Liver (tissue), 3 donors: ENCODE results near the gene MAP7D1.
"Not testable (repeated sequence)": the region's sequence is repeated elsewhere in the genome, so short reads cannot be mapped to it uniquely, and the experiment has no call there.

Source experiments
- EGR1 ChIP-seq, 2 donors: IDR thresholded peaks; 2 replicates each; pipeline ENCODE4 v1.6.1; 2016 to 2018; ENCODE audit warnings: antibody characterized with exemption in 2 of 2, low read depth in 2 of 2
- GABPA ChIP-seq, 2 donors: IDR thresholded peaks in 1 of 2; conservative IDR thresholded peaks in 1 of 2; 2 replicates each; pipeline ENCODE4 v1.6.1; 2016; ENCODE audit warnings: antibody characterized with exemption in 2 of 2, mild to moderate bottlenecking in 1 of 2, moderate library complexity in 1 of 2
- JUND ChIP-seq, 2 donors: IDR thresholded peaks; 2 replicates each; pipeline ENCODE4 v1.6.1; 2016; ENCODE audit warnings: antibody characterized with exemption in 2 of 2
- MAX ChIP-seq: IDR thresholded peaks from 2 replicates; pipeline ENCODE4 v1.6.1; 2016; ENCODE audit warnings: antibody characterized with exemption
- RAD21 ChIP-seq, 2 donors: IDR thresholded peaks; 2 replicates each; pipeline ENCODE4 v1.6.1; 2016; ENCODE audit warnings: antibody characterized with exemption in 2 of 2, mild to moderate bottlenecking in 2 of 2
- REST ChIP-seq: IDR thresholded peaks from 2 replicates; pipeline ENCODE4 v1.6.1; 2016; ENCODE audit warnings: antibody characterized with exemption, mild to moderate bottlenecking
- RXRA ChIP-seq, 2 donors: IDR thresholded peaks; 2 replicates each; pipeline ENCODE4 v1.6.1; 2017 to 2018; ENCODE audit warnings: antibody characterized with exemption in 2 of 2, mild to moderate bottlenecking in 1 of 2
- TF ChIP-seq, protein P1 (sequence below): fragments of 150-350 bp; IDR thresholded peaks from 2 replicates; pipeline ENCODE4 v1.5.1; 2017; ENCODE audit warnings: improper control_type of control experiment, low read depth, low read length; ENCODE audit not compliant: missing input control
- donor health status: healthy.
- donor health status: healthy.

DNA sequence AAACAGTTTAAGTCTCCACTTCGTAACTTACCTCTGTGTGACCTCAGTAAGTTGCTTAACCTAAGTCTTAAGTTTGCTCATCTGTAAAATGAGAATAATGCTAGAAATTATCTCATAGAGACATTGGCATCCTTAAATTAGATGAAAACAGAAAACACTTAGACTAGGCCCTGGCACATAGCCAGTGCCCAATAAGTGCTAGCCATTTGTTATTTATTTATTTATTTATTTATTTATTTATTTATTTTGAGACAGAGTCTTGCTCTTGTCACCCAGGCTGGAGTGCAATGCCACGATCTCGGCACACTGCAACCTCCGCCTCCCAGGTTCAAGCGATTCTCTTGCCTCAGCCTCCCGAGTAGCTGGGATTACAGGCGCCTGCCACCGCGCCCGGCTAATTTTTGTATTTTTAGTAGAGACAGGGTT, 2.9 kb downstream of the MAP7D1 start:
- TF ChIP-seq REST; EGR1 (IDR thresholded peaks at IDR 0.05; ENCODE audit: low read depth in 2 of 2); JUND (IDR thresholded peaks at IDR 0.05); MAX; GABPA (IDR thresholded peaks at IDR 0.05 in 1 of 2, conservative IDR thresholded peaks at IDR 0.05 in 1 of 2); RAD21 (IDR thresholded peaks at IDR 0.05); RXRA (IDR thresholded peaks at IDR 0.05): not testable (repeated sequence)
- TF ChIP-seq, protein P1, sequence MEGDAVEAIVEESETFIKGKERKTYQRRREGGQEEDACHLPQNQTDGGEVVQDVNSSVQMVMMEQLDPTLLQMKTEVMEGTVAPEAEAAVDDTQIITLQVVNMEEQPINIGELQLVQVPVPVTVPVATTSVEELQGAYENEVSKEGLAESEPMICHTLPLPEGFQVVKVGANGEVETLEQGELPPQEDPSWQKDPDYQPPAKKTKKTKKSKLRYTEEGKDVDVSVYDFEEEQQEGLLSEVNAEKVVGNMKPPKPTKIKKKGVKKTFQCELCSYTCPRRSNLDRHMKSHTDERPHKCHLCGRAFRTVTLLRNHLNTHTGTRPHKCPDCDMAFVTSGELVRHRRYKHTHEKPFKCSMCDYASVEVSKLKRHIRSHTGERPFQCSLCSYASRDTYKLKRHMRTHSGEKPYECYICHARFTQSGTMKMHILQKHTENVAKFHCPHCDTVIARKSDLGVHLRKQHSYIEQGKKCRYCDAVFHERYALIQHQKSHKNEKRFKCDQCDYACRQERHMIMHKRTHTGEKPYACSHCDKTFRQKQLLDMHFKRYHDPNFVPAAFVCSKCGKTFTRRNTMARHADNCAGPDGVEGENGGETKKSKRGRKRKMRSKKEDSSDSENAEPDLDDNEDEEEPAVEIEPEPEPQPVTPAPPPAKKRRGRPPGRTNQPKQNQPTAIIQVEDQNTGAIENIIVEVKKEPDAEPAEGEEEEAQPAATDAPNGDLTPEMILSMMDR, result not testable (repeated sequence)
